ENCODE results near the gene NUP50. TPM values are rescaled to one million over a fixed set of nuclear protein-coding genes. Genes with fewer than 3 reads are reported as not detected.

NUP50 gene
- total RNA-seq, 1 donor = 41.9 TPM

DNA sequence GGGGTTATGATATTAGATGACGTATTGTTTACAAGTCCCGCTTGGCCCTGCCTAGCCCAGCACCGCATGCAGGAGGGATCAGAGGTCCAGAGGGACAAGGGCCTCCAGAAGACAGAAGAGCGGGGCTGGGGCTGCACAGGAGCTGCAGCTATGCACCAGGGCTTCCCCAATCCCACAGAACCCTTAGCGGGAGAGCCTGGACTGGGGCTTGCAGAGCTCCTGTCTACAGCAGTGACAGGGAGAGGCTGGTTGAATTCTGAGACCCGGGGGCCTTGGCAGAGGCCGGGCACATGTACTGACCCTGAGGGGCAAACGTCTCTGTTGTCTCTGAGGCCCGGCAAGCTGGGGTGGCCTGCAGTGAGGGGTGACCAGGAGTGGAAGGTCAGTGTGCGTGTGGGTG is 70.1 kb downstream of the NUP50 start:
- no peak for DNase-seq (ENCODE audit: low read depth)
- TF ChIP-seq, protein P1, sequence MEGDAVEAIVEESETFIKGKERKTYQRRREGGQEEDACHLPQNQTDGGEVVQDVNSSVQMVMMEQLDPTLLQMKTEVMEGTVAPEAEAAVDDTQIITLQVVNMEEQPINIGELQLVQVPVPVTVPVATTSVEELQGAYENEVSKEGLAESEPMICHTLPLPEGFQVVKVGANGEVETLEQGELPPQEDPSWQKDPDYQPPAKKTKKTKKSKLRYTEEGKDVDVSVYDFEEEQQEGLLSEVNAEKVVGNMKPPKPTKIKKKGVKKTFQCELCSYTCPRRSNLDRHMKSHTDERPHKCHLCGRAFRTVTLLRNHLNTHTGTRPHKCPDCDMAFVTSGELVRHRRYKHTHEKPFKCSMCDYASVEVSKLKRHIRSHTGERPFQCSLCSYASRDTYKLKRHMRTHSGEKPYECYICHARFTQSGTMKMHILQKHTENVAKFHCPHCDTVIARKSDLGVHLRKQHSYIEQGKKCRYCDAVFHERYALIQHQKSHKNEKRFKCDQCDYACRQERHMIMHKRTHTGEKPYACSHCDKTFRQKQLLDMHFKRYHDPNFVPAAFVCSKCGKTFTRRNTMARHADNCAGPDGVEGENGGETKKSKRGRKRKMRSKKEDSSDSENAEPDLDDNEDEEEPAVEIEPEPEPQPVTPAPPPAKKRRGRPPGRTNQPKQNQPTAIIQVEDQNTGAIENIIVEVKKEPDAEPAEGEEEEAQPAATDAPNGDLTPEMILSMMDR (IDR thresholded peaks at IDR 0.05; ENCODE audit: insufficient read depth, low read depth, low read length) = no peak
- no peak overlapping the region for H3K4me3 ChIP-seq (ENCODE audit: low read depth, low read length)

DNA sequence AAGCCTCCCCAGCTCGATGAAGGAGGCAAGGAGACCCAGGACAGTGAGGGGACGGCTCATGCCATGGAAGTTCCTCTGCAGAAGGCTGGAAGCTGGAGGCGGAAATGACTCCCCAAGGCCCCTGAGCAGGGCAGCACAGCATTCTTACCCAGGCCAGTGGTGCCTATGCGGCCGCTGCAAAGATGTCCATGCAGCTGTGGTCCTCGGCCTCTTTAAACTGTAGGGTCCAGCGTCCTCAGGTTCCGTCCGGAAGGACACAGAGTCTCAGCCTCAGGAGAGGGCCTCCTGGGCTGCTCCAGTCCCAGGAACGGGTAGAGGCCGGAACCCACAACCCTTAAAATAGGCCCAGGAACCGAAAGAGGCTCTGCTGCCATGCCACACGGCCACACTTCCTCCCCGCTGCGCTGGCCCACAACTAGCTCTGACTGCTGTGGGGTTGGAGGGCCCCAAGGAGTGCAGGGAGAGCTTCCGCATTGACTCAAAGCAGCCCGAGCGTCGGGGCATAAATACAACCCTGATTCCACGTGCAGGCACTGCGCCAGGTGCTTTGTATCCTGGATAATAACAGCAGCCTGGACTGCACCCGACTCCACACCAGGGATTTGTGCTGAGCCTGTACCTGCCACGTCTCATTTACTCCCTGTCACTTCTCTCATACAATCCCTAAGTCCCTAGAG is 71.5 kb downstream of the NUP50 start:
- TF ChIP-seq, protein P1 (IDR thresholded peaks at IDR 0.05; ENCODE audit: insufficient read depth, low read depth, low read length) = no peak
- DNase-seq (ENCODE audit: low read depth) = no peak
- no peak overlapping the region for H3K4me3 ChIP-seq (ENCODE audit: low read depth, low read length)

DNA sequence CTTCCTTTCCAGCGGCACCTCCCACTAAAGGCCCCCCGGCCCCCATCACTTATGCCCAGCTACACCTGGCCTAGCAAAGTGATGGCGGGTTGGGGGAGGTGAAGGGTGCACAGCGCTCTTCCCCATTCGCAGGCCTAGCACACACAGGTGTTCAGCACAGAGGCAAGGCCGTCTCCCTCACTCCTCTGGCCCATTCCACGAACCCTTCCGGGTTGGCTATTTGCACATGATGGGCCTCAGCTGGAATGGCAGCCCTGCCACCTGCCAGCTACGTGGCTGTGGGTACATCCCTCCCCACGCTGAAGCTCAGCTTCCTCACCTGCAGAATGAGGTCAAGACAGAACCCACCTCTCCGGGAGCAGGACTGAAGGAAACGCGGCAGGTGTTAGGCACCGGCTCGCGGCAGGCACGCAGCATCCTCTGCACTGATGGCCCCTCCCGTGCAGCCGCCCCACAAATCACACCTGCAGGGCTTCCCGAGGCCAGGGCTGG is 72.2 kb downstream of the NUP50 start:
- H3K4me3 ChIP-seq (ENCODE audit: low read depth, low read length) = no peak overlapping the region
- TF ChIP-seq, protein P1 (IDR thresholded peaks at IDR 0.05; ENCODE audit: insufficient read depth, low read depth, low read length) = no peak
- DNase-seq (ENCODE audit: low read depth) = no peak

DNA sequence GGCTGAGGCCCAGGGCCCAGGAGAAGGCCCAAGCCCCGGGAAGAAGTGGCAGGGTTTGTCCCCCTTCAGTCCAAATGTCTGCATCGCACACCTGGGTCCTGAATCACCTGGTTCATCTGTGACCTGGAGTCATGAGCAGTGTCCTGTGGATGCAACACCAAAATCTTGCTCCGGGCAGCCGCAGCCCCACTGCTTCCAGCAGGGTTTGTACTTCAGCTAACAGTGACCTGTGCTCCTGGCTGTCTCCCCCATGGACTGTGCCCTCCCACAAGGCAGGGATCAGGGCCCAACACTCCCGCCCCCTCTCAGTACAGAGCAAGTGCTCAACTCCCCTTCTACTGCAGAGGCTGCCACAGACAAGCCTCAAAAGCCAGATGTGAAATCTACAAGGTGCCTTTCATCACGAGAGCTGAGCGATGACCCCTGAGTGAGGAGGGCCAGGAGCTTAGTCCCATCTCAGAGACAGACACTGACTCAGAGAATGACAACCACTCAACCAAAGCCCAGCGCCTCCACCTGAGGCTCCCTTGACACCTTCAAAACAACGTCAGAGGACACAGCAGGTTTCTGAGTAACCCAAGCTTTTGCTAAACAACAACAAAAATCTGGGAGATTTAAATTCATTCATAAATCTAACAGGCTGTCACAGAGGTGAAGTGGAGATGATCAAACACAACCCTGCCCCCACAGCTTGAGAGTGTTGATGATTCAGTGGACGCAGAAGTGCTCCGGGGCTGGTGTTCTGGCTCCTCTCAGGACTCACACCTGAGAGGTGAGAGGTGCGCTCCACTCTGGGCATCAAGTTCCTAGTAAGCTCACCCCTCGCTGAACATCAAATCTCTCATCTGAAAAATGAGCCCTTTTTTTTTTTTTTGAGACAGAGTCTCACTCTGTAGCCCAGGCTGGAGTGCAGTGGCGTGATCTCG is 73.6 kb downstream of the NUP50 start:
- no peak overlapping the region for H3K4me3 ChIP-seq (ENCODE audit: low read depth, low read length)
- TF ChIP-seq, protein P1 (IDR thresholded peaks at IDR 0.05; ENCODE audit: insufficient read depth, low read depth, low read length) = no peak
- DNase-seq (ENCODE audit: low read depth) = no peak

Small RNA genes within 50 kb of the gene (small RNA-seq; reads per million reads assigned to genes)
- not detected for gene MIR1249

Other genes with a start within 250 kb of the NUP50 start
- not detected in 2 replicates for gene PHF21B, start 153.9 kb upstream of the NUP50 start, total RNA-seq
- gene KIAA0930, start 77.0 kb downstream of the NUP50 start, total RNA-seq = 44.5 and 55.4 TPM in 2 replicates
- gene UPK3A, start 121.0 kb downstream of the NUP50 start, total RNA-seq = not detected in 2 replicates
- gene FAM118A, start 146.0 kb downstream of the NUP50 start, total RNA-seq = 20.7 and 52.5 TPM in 2 replicates
- not detected in 2 replicates for gene SMC1B, start 249.7 kb downstream of the NUP50 start, total RNA-seq
- gene RIBC2, start 249.8 kb downstream of the NUP50 start, total RNA-seq = 0.86 and 0.97 TPM in 2 replicates

All from fibroblast of villous mesenchyme (primary cell).